ENCODE data around the gene NFE2.

The NFE2 gene

GRCh38 chr12:54259194-54260011, 41.4 kb downstream of the NFE2 start:
- H3K36me3 ChIP-seq (ENCODE audit: insufficient read depth, low read length), result peaks cover 30% of the 10 kb centered on the region
- peak overlapping the region; percentile 100 for H3K27ac ChIP-seq (ENCODE audit: low read depth, low read length)
- no peaks in the 10 kb centered on the region for H3K27me3 ChIP-seq (ENCODE audit: insufficient read depth, low read length)
- no peaks in the 10 kb centered on the region for H3K9me3 ChIP-seq (ENCODE audit: insufficient read depth, low read depth, low read length)
- H3K4me1 ChIP-seq (ENCODE audit: insufficient read depth, low read length), result peaks cover 50% of the 10 kb centered on the region
- 1% methylated on average over 8 of the region's 11 CpGs for WGBS
- H3K4me3 ChIP-seq (ENCODE audit: low read length), result peak overlapping the region; percentile 66
- peak overlapping the region; percentile 97 for H3K9ac ChIP-seq (ENCODE audit: low read depth, low read length)

GRCh38 chr12:54258201-54258681, 42.6 kb downstream of the NFE2 start:
- Histone ChIP-seq H3K9ac (ENCODE audit: low read depth, low read length) (peak overlapping the region; percentile 97; the same call in 1 of the 2 replicates), H3K4me3 (ENCODE audit: low read length) (peak overlapping the region; percentile 66), H3K36me3 (ENCODE audit: insufficient read depth, low read length) (peaks cover 42% of the 10 kb centered on the region), H3K4me1 (ENCODE audit: insufficient read depth, low read length) (peaks cover 50% of the 10 kb centered on the region), H3K27me3 (ENCODE audit: insufficient read depth, low read length) (no peaks in the 10 kb centered on the region), H3K9me3 (ENCODE audit: insufficient read depth, low read depth, low read length) (no peaks in the 10 kb centered on the region), H3K27ac (ENCODE audit: low read depth, low read length) (peak overlapping the region; percentile 100)

GRCh38 chr12:54257332-54257731, 43.5 kb downstream of the NFE2 start:
- WGBS, result 89% methylated on average over 8 of the region's 8 CpGs
- Histone ChIP-seq H3K4me1 (ENCODE audit: insufficient read depth, low read length) (peaks cover 44% of the 10 kb centered on the region), H3K4me3 (ENCODE audit: low read length) (no peak overlapping the region), H3K36me3 (ENCODE audit: insufficient read depth, low read length) (peaks cover 51% of the 10 kb centered on the region), H3K27me3 (ENCODE audit: insufficient read depth, low read length) (no peaks in the 10 kb centered on the region), H3K9ac (ENCODE audit: low read depth, low read length) (peak overlapping the region; percentile 97; the same call in 1 of the 2 replicates), H3K9me3 (ENCODE audit: insufficient read depth, low read depth, low read length) (no peaks in the 10 kb centered on the region), H3K27ac (ENCODE audit: low read depth, low read length) (peak overlapping the region; percentile 100)

GRCh38 chr12:54253240-54253639, 47.6 kb downstream of the NFE2 start:
- Histone ChIP-seq H3K27me3 (ENCODE audit: insufficient read depth, low read length) (no peaks in the 10 kb centered on the region), H3K9ac (ENCODE audit: low read depth, low read length) (no peak overlapping the region), H3K27ac (ENCODE audit: low read depth, low read length) (no peak overlapping the region), H3K4me1 (ENCODE audit: insufficient read depth, low read length) (peaks cover 13% of the 10 kb centered on the region), H3K4me3 (ENCODE audit: low read length) (no peak overlapping the region), H3K36me3 (ENCODE audit: insufficient read depth, low read length) (peaks cover 86% of the 10 kb centered on the region), H3K9me3 (ENCODE audit: insufficient read depth, low read depth, low read length) (no peaks in the 10 kb centered on the region)
- 98% methylated on average over 4 of the region's 4 CpGs for WGBS

GRCh38 chr12:54251667-54252284, 49.0 kb downstream of the NFE2 start:
- Histone ChIP-seq H3K4me3 (ENCODE audit: low read length) (no peak overlapping the region), H3K4me1 (ENCODE audit: insufficient read depth, low read length) (no peaks in the 10 kb centered on the region), H3K9ac (ENCODE audit: low read depth, low read length) (no peak overlapping the region), H3K9me3 (ENCODE audit: insufficient read depth, low read depth, low read length) (no peaks in the 10 kb centered on the region), H3K36me3 (ENCODE audit: insufficient read depth, low read length) (peaks cover 86% of the 10 kb centered on the region), H3K27me3 (ENCODE audit: insufficient read depth, low read length) (no peaks in the 10 kb centered on the region), H3K27ac (ENCODE audit: low read depth, low read length) (no peak overlapping the region)
- WGBS, result 80% methylated on average over 1 of the region's 1 CpG

- Histone ChIP-seq H3K27ac (ENCODE audit: low read depth, low read length) (no peak overlapping the region), H3K9me3 (ENCODE audit: insufficient read depth, low read depth, low read length) (no peaks in the 10 kb centered on the region), H3K36me3 (ENCODE audit: insufficient read depth, low read length) (peaks cover 87% of the 10 kb centered on the region), H3K4me1 (ENCODE audit: insufficient read depth, low read length) (no peaks in the 10 kb centered on the region), H3K4me3 (ENCODE audit: low read length) (no peak overlapping the region), H3K9ac (ENCODE audit: low read depth, low read length) (no peak overlapping the region), H3K27me3 (ENCODE audit: insufficient read depth, low read length) (no peaks in the 10 kb centered on the region)
- 100% methylated on average over 3 of the region's 5 CpGs for WGBS
These were observed 51.3 kb downstream of the NFE2 start for GRCh38 chr12:54249489-54249888.

- no peak overlapping the region for H3K9ac ChIP-seq (ENCODE audit: low read depth, low read length)
- 95% methylated on average over 6 of the region's 6 CpGs for WGBS
- H3K9me3 ChIP-seq (ENCODE audit: insufficient read depth, low read depth, low read length), result no peaks in the 10 kb centered on the region
- no peak overlapping the region for H3K27ac ChIP-seq (ENCODE audit: low read depth, low read length)
- H3K4me3 ChIP-seq (ENCODE audit: low read length), result no peak overlapping the region
- H3K4me1 ChIP-seq (ENCODE audit: insufficient read depth, low read length), result no peaks in the 10 kb centered on the region
- no peaks in the 10 kb centered on the region for H3K27me3 ChIP-seq (ENCODE audit: insufficient read depth, low read length)
- peaks cover 84% of the 10 kb centered on the region for H3K36me3 ChIP-seq (ENCODE audit: insufficient read depth, low read length)
These were observed 54.7 kb downstream of the NFE2 start for GRCh38 chr12:54246011-54246641.
